ENCODE data around the gene PF4V1. TPM values are rescaled to one million over a fixed set of nuclear protein-coding genes. Genes with fewer than 3 reads are reported as not detected.

Gene PF4V1
- total RNA-seq, 2 experiments from 2014 or later = not detected

DNA sequence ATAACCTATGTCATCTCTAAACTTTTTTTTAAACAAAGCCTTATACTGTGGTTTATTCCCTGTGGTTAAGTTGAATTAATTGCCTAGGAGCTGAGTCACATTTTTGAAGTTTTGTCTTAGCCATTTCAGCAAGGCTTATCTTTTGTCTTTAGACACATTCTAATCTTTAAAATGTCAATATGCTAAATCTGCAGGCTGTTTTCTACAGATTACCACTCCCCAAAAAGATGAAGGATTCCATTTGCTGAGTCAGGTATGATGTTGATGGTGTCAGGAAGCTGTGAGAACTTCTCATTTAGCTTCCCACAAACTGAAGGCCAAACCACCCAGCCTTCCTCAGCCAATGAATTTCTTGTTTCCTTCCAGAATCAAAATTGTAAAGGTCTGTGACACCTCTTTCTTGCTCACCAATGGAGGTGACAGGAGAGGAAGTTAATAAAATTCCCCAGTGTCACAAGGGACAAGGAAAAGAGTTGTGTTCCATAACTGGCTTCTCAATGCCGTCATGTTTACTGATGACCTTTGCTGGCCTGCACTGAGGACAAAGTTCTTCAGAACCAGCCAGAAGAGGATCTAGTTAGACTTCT, 20.4 kb upstream of the PF4V1 start:
- intact Hi-C loops (cut with micrococcal nuclease) = no loop called here
- H3K36me3 Mint-ChIP-seq = no peaks in the 10 kb centered on the region
- H3K27me3 Mint-ChIP-seq = no peaks in the 10 kb centered on the region
- no peak for DNase-seq
- POLR2A ChIA-PET = no interaction called here
- H3K4me1 Mint-ChIP-seq (ENCODE audit: low read depth) = no peaks in the 10 kb centered on the region
- H3K27ac Mint-ChIP-seq = no peak overlapping the region
- CTCF ChIA-PET = no interaction called here
- H3K9me3 Mint-ChIP-seq = no peaks in the 10 kb centered on the region
- H3K4me3 Mint-ChIP-seq = no peak overlapping the region

- H3K9me3 Mint-ChIP-seq = no peaks in the 10 kb centered on the region
- H3K4me3 Mint-ChIP-seq = no peak within 1 kb of the TSS
- no peaks in the 10 kb centered on the region for H3K4me1 Mint-ChIP-seq (ENCODE audit: low read depth)
- POLR2A ChIA-PET = no interaction called here
- DNase-seq = no peak
- intact Hi-C loops (cut with micrococcal nuclease) = no loop called here
- CTCF ChIA-PET = no interaction called here
- no peak within 1 kb of the TSS for H3K27ac Mint-ChIP-seq
- H3K36me3 Mint-ChIP-seq = no peaks in the 10 kb centered on the region
- H3K27me3 Mint-ChIP-seq = no peaks in the 10 kb centered on the region
Observed at GRCh38 chr4:73836373-73837279, 16.5 kb upstream of the PF4V1 start, which contains the start of gene CXCL6. Gene CXCL6, plus strand, starts transcription at chr4:73836678. Its CDS starts 73 bp downstream, at chr4:73836751.

DNA sequence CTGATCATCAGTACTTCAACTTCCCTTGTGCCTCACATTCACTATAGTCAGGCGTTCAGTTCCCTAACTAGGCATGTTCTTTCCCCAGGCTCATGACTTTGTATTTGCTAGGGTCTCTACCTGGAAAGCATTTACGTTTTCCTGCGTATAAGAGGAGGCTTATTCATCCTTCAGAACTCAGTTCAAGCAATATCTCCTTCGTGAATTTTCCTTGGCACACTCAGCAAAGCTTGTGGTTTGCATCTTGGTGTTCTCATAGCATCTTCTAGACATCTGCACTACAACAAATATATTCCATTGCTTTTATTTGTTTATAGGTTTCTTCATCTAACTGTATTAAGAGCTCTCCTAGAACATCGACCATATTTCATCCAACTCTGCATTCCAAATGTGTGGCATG, 14.0 kb upstream of the PF4V1 start:
- Mint-ChIP-seq H3K36me3 (no peaks in the 10 kb centered on the region), H3K27ac (no peak overlapping the region), H3K4me1 (ENCODE audit: low read depth) (no peaks in the 10 kb centered on the region), H3K9me3 (no peaks in the 10 kb centered on the region), H3K4me3 (no peak overlapping the region), H3K27me3 (no peaks in the 10 kb centered on the region)
- ChIA-PET CTCF (no interaction called here), POLR2A (no interaction called here)
- DNase-seq = no peak
- intact Hi-C loops (cut with micrococcal nuclease) = no loop called here

DNA sequence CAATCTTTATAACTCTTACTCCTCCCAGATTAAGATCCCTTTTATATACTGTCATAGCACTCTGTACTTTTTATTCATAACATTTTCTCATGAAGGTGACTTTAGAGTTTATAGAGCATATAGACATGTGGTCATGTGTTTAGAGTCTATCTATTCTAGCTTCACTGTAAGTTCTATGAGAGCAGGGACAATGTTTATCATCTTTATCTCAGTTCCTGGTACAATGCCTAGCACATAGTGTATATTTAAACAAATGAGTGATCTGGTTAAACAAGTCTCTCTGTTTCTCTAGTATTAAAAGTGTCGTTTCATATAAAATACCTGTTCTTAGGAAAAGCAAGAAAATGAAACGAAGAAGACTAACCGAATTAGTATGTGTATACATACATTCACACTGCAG, 13.4 kb upstream of the PF4V1 start:
- H3K4me1 Mint-ChIP-seq (ENCODE audit: low read depth) = no peaks in the 10 kb centered on the region
- no peak overlapping the region for H3K4me3 Mint-ChIP-seq
- POLR2A ChIA-PET = no interaction called here
- no peaks in the 10 kb centered on the region for H3K27me3 Mint-ChIP-seq
- intact Hi-C loops (cut with micrococcal nuclease) = no loop called here
- DNase-seq = no peak
- CTCF ChIA-PET = no interaction called here
- no peaks in the 10 kb centered on the region for H3K9me3 Mint-ChIP-seq
- no peaks in the 10 kb centered on the region for H3K36me3 Mint-ChIP-seq
- H3K27ac Mint-ChIP-seq = no peak overlapping the region

GRCh38 chr4:73841243-73841925, 11.7 kb upstream of the PF4V1 start:
- ChIA-PET CTCF (no interaction called here), POLR2A (no interaction called here)
- no peaks in the 10 kb centered on the region for H3K27me3 Mint-ChIP-seq
- no peaks in the 10 kb centered on the region for H3K4me1 Mint-ChIP-seq (ENCODE audit: low read depth)
- intact Hi-C loops (cut with micrococcal nuclease) = no loop called here
- H3K9me3 Mint-ChIP-seq = peaks cover 3% of the 10 kb centered on the region
- no peak overlapping the region for H3K4me3 Mint-ChIP-seq
- H3K36me3 Mint-ChIP-seq = no peaks in the 10 kb centered on the region
- DNase-seq = no peak
- no peak overlapping the region for H3K27ac Mint-ChIP-seq

DNA sequence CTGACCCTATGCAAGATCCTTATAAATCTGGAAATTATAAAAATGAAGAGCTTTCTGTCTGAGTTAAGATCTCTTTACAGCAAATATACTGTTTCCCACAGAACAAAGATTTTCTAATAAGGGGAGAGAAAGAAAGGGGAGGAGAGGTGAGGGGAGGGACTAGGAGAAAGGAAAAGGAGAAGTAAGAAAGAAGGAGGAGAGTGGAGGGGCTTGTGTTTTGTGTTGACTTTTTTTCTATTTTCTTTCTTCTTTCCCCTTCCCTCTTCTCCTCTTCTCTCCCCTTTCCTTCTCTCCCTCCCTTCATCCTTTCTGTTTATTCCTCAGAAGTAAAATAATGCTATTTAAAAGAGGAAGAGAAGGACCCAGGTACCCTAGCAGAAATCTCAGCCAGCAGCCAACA, 10.4 kb upstream of the PF4V1 start:
- Mint-ChIP-seq H3K4me1 (ENCODE audit: low read depth) (no peaks in the 10 kb centered on the region), H3K36me3 (no peaks in the 10 kb centered on the region), H3K9me3 (peaks cover 3% of the 10 kb centered on the region), H3K27ac (no peak overlapping the region), H3K4me3 (no peak overlapping the region), H3K27me3 (no peaks in the 10 kb centered on the region)
- intact Hi-C loops (cut with micrococcal nuclease) = no loop called here
- no peak for DNase-seq
- ChIA-PET CTCF (no interaction called here), POLR2A (no interaction called here)

- no peak for DNase-seq
- intact Hi-C loops (cut with micrococcal nuclease) = no loop called here
- H3K27me3 Mint-ChIP-seq = no peaks in the 10 kb centered on the region
- peaks cover 3% of the 10 kb centered on the region for H3K9me3 Mint-ChIP-seq
- ChIA-PET POLR2A (no interaction called here), CTCF (no interaction called here)
- no peak overlapping the region for H3K27ac Mint-ChIP-seq
- no peaks in the 10 kb centered on the region for H3K4me1 Mint-ChIP-seq (ENCODE audit: low read depth)
- no peaks in the 10 kb centered on the region for H3K36me3 Mint-ChIP-seq
- no peak overlapping the region for H3K4me3 Mint-ChIP-seq
Observed at GRCh38 chr4:73843369-73843768, 9.7 kb upstream of the PF4V1 start.

GRCh38 chr4:73844345-73844744, 8.8 kb upstream of the PF4V1 start:
- CTCF ChIA-PET = no interaction called here
- no peak overlapping the region for H3K4me3 Mint-ChIP-seq
- no peak overlapping the region for H3K27ac Mint-ChIP-seq
- H3K27me3 Mint-ChIP-seq = no peaks in the 10 kb centered on the region
- intact Hi-C loops (cut with micrococcal nuclease) = no loop called here
- H3K36me3 Mint-ChIP-seq = no peaks in the 10 kb centered on the region
- POLR2A ChIA-PET = no interaction called here
- no peak for DNase-seq
- no peaks in the 10 kb centered on the region for H3K4me1 Mint-ChIP-seq (ENCODE audit: low read depth)
- peaks cover 3% of the 10 kb centered on the region for H3K9me3 Mint-ChIP-seq

GRCh38 chr4:73844806-73845205, 8.3 kb upstream of the PF4V1 start:
- intact Hi-C loops (cut with micrococcal nuclease) = no loop called here
- H3K27me3 Mint-ChIP-seq = no peaks in the 10 kb centered on the region
- H3K4me1 Mint-ChIP-seq (ENCODE audit: low read depth) = no peaks in the 10 kb centered on the region
- CTCF ChIA-PET = no interaction called here
- POLR2A ChIA-PET = no interaction called here
- H3K36me3 Mint-ChIP-seq = no peaks in the 10 kb centered on the region
- H3K9me3 Mint-ChIP-seq = peaks cover 3% of the 10 kb centered on the region
- DNase-seq = no peak
- H3K27ac Mint-ChIP-seq = no peak overlapping the region
- H3K4me3 Mint-ChIP-seq = no peak overlapping the region

GRCh38 chr4:73847526-73848182, 5.4 kb upstream of the PF4V1 start:
- CTCF ChIA-PET = no interaction called here
- Mint-ChIP-seq H3K36me3 (no peaks in the 10 kb centered on the region), H3K27me3 (no peaks in the 10 kb centered on the region), H3K9me3 (peaks cover 3% of the 10 kb centered on the region), H3K4me1 (ENCODE audit: low read depth) (no peaks in the 10 kb centered on the region), H3K4me3 (no peak overlapping the region), H3K27ac (no peak overlapping the region)
- no peak for DNase-seq
- POLR2A ChIA-PET = no interaction called here
- intact Hi-C loops (cut with micrococcal nuclease) = no loop called here

DNA sequence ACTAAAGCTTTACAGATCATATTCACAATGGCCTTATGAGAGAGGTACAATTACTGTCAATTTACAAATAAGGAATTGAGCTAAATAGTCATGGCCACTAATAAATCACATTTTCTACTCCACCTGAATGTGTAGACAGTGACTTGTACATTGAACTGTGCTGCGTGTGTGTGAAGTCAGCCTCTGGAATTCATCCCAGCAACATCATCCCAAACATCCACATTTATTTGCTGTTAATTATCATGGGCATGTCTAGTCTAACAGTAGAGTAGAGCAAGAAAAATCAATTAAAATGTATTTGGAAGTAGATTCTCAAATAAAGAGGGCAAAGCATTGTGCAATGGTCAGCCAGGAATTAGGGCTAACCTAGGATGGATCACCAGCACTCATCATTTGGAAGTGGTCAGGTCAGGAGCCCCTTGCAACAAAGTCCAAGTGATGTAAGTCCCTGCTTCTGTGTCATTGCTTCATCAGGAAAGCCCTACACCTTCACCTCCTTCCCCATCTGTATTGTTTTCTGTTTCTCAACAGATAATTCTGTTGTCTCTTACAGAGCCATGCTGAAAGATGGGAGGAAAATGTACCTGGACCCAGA, 4.8 kb upstream of the PF4V1 start:
- intact Hi-C loops (cut with micrococcal nuclease) = no loop called here
- no peak for DNase-seq
- H3K27ac Mint-ChIP-seq = no peak overlapping the region
- H3K4me3 Mint-ChIP-seq = no peak overlapping the region
- no peaks in the 10 kb centered on the region for H3K36me3 Mint-ChIP-seq
- no peaks in the 10 kb centered on the region for H3K27me3 Mint-ChIP-seq
- no peaks in the 10 kb centered on the region for H3K4me1 Mint-ChIP-seq (ENCODE audit: low read depth)
- ChIA-PET POLR2A (no interaction called here), CTCF (no interaction called here)
- peaks cover 3% of the 10 kb centered on the region for H3K9me3 Mint-ChIP-seq

- no peak for DNase-seq
- Mint-ChIP-seq H3K4me3 (no peak overlapping the region), H3K36me3 (no peaks in the 10 kb centered on the region), H3K27ac (no peak overlapping the region), H3K27me3 (peaks cover 4% of the 10 kb centered on the region), H3K9me3 (peaks cover 3% of the 10 kb centered on the region), H3K4me1 (ENCODE audit: low read depth) (no peaks in the 10 kb centered on the region)
- intact Hi-C loops (cut with micrococcal nuclease) = no loop called here
- ChIA-PET CTCF (no interaction called here), POLR2A (no interaction called here)
Observed at GRCh38 chr4:73850261-73850970, 2.7 kb upstream of the PF4V1 start.
